Stimulated activated CD8-positive, alpha-beta memory T cell treated with anti-CD3 and anti-CD28 coated beads, Interleukin-15, amount 100 ng/mL, for 24 hours (primary cell): ENCODE measurements around the gene PTGES2.

ENCODE experiments used
- DNase-seq: peaks from one replicate; pipeline ENCODE4 v3.0.0-alpha.2; 2020; ENCODE audit warnings: low read depth

PTGES2 gene

GRCh38 chr9:128102861-128103588, 24.5 kb downstream of the PTGES2 start:
- no peak for DNase-seq

- DNase-seq = no peak
Measured at GRCh38 chr9:128102196-128102595, 25.3 kb downstream of the PTGES2 start.

GRCh38 chr9:128101690-128102089, 25.8 kb downstream of the PTGES2 start:
- no peak for DNase-seq

- DNase-seq = no peak
Measured at GRCh38 chr9:128101231-128101661, 26.3 kb downstream of the PTGES2 start.

- DNase-seq = no peak
Measured at GRCh38 chr9:128100581-128100980, 26.9 kb downstream of the PTGES2 start.

- DNase-seq = no peak
Measured at GRCh38 chr9:128099932-128100491, 27.5 kb downstream of the PTGES2 start.

GRCh38 chr9:128099231-128099931, 28.1 kb downstream of the PTGES2 start:
- no peak for DNase-seq

GRCh38 chr9:128098297-128099230, 29.0 kb downstream of the PTGES2 start:
- DNase-seq = no peak

- DNase-seq = no peak
Measured at GRCh38 chr9:128097543-128098296, 29.8 kb downstream of the PTGES2 start.

- DNase-seq = no peak
Measured at GRCh38 chr9:128096616-128097536, 30.7 kb downstream of the PTGES2 start.

- DNase-seq = no peak
Measured at GRCh38 chr9:128094950-128095544, 32.5 kb downstream of the PTGES2 start.

GRCh38 chr9:128094166-128094949, 33.2 kb downstream of the PTGES2 start:
- peak; percentile 17 for DNase-seq

- no peak for DNase-seq
Measured at GRCh38 chr9:128093011-128093410, 34.5 kb downstream of the PTGES2 start.

- no peak for DNase-seq
Measured at GRCh38 chr9:128092199-128092977, 35.1 kb downstream of the PTGES2 start.

GRCh38 chr9:128091571-128091970, 36.0 kb downstream of the PTGES2 start:
- DNase-seq = no peak

- no peak for DNase-seq
Measured at GRCh38 chr9:128091144-128091543, 36.4 kb downstream of the PTGES2 start.

- no peak for DNase-seq
Measured at GRCh38 chr9:128089299-128089698, 38.2 kb downstream of the PTGES2 start.

- no peak for DNase-seq
Measured at GRCh38 chr9:128088253-128088945, 39.1 kb downstream of the PTGES2 start.
